Measurements from ENCODE around the gene SIK3.

DNA sequence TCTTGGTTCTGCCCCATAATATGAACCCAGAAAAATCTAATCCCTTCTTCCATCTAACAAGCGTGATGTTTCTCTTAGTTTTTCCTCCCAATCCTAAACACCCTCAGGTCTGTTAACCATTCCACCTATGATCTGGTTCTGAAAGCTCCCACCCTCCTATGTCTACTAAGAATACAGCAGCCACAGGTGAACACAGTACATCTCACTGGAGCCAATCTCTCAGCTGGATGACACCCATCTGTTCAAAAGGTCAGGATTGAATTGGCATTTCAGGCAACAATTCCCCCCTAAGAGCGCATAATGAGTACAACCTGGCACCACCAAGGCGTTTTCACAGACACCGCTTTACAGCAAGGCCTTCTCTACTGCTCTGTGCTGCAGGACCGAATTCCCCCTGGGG is 241.8 kb downstream of the SIK3 start:
- TF ChIP-seq, protein P1, sequence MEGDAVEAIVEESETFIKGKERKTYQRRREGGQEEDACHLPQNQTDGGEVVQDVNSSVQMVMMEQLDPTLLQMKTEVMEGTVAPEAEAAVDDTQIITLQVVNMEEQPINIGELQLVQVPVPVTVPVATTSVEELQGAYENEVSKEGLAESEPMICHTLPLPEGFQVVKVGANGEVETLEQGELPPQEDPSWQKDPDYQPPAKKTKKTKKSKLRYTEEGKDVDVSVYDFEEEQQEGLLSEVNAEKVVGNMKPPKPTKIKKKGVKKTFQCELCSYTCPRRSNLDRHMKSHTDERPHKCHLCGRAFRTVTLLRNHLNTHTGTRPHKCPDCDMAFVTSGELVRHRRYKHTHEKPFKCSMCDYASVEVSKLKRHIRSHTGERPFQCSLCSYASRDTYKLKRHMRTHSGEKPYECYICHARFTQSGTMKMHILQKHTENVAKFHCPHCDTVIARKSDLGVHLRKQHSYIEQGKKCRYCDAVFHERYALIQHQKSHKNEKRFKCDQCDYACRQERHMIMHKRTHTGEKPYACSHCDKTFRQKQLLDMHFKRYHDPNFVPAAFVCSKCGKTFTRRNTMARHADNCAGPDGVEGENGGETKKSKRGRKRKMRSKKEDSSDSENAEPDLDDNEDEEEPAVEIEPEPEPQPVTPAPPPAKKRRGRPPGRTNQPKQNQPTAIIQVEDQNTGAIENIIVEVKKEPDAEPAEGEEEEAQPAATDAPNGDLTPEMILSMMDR (IDR thresholded peaks at IDR 0.05), result no peak
- TF ChIP-seq POLR2A (IDR thresholded peaks at IDR 0.05), result no peak
- TF ChIP-seq EP300 (IDR thresholded peaks at IDR 0.05), result no peak
